Ishikawa (cell line): ENCODE measurements around the gene ENOX1.
A peak's percentile ranks its signal among the peaks of the same experiment; 100 is the strongest.

Experiments used
- CEBPB ChIP-seq: IDR thresholded peaks from 2 replicates; pipeline ENCODE4 v1.6.1; 2012
- CREB1 ChIP-seq: IDR thresholded peaks from 2 replicates; pipeline ENCODE4 v1.6.1; 2012; ENCODE audit warnings: low read depth
- EGR1 ChIP-seq: IDR thresholded peaks from 2 replicates; pipeline ENCODE4 v1.6.1; 2012
- EP300 ChIP-seq: IDR thresholded peaks from 2 replicates; pipeline ENCODE4 v1.6.1; 2012; ENCODE audit warnings: borderline replicate concordance
- FOXM1 ChIP-seq: IDR thresholded peaks from 2 replicates; pipeline ENCODE4 v1.6.1; 2012; ENCODE audit warnings: low read depth, borderline replicate concordance
- MAX ChIP-seq: IDR thresholded peaks from 2 replicates; pipeline ENCODE4 v1.6.1; 2012
- NFIC ChIP-seq: IDR thresholded peaks from 2 replicates; pipeline ENCODE4 v1.6.1; 2012
- RAD21 ChIP-seq: IDR thresholded peaks from 2 replicates; pipeline ENCODE4 v1.6.1; 2012; ENCODE audit warnings: low read depth
- TAF1 ChIP-seq: IDR thresholded peaks from 2 replicates; pipeline ENCODE4 v1.6.1; 2012; ENCODE audit warnings: low read depth, mild to moderate bottlenecking
- TCF12 ChIP-seq: IDR thresholded peaks from 2 replicates; pipeline ENCODE4 v1.6.1; 2012; ENCODE audit warnings: low read depth
- TEAD4 ChIP-seq: IDR thresholded peaks from 2 replicates; pipeline ENCODE4 v1.6.1; 2012
- USF1 ChIP-seq: IDR thresholded peaks from 2 replicates; pipeline ENCODE4 v1.6.1; 2012
- YY1 ChIP-seq: IDR thresholded peaks from 2 replicates; pipeline ENCODE4 v1.6.1; 2012; ENCODE audit warnings: low read depth
- ZBTB7A ChIP-seq: IDR thresholded peaks from 2 replicates; pipeline ENCODE4 v1.6.1; 2012; ENCODE audit warnings: low read depth
- TF ChIP-seq, protein P1 (sequence below): IDR thresholded peaks from 2 replicates; pipeline ENCODE4 v1.6.1; 2012; ENCODE audit warnings: low read depth, mild to moderate bottlenecking

ENOX1 gene

GRCh38 chr13:43580280-43580679, 206.5 kb downstream of the ENOX1 start:
- TF ChIP-seq EGR1 (no peak), TAF1 (no peak), ZBTB7A (no peak), YY1 (no peak), CEBPB (no peak), MAX (no peak), USF1 (no peak)

DNA sequence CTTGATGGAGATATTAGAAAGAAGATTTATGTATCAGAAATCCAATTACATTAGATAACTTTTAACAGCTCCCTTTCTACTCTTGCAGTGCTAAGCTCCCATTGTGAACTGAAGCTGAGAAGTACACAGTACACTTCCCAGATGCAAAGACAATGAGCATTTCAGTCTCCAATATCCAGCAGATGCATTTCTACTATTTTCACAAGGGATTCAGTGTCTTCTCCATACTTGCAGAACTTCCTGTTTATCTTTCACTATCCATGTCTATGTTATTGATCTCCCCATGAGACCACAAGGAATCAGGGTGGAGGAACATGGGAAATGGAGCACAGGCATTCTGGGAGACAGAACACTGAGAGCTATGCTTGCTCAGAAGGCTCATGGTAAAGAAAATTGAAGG, 207.5 kb downstream of the ENOX1 start:
- no peak for TF ChIP-seq EGR1
- TF ChIP-seq, protein P1, sequence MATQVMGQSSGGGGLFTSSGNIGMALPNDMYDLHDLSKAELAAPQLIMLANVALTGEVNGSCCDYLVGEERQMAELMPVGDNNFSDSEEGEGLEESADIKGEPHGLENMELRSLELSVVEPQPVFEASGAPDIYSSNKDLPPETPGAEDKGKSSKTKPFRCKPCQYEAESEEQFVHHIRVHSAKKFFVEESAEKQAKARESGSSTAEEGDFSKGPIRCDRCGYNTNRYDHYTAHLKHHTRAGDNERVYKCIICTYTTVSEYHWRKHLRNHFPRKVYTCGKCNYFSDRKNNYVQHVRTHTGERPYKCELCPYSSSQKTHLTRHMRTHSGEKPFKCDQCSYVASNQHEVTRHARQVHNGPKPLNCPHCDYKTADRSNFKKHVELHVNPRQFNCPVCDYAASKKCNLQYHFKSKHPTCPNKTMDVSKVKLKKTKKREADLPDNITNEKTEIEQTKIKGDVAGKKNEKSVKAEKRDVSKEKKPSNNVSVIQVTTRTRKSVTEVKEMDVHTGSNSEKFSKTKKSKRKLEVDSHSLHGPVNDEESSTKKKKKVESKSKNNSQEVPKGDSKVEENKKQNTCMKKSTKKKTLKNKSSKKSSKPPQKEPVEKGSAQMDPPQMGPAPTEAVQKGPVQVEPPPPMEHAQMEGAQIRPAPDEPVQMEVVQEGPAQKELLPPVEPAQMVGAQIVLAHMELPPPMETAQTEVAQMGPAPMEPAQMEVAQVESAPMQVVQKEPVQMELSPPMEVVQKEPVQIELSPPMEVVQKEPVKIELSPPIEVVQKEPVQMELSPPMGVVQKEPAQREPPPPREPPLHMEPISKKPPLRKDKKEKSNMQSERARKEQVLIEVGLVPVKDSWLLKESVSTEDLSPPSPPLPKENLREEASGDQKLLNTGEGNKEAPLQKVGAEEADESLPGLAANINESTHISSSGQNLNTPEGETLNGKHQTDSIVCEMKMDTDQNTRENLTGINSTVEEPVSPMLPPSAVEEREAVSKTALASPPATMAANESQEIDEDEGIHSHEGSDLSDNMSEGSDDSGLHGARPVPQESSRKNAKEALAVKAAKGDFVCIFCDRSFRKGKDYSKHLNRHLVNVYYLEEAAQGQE, result no peak
- no peak for TF ChIP-seq CREB1
- no peak for TF ChIP-seq CEBPB
- no peak for TF ChIP-seq YY1
- no peak for TF ChIP-seq FOXM1
- TF ChIP-seq TAF1, result no peak
- TF ChIP-seq TCF12, result no peak
- TF ChIP-seq ZBTB7A, result no peak
- TF ChIP-seq TEAD4, result no peak
- TF ChIP-seq EP300, result no peak
- no peak for TF ChIP-seq NFIC
- no peak for TF ChIP-seq RAD21
- TF ChIP-seq USF1, result no peak
- TF ChIP-seq MAX, result no peak

DNA sequence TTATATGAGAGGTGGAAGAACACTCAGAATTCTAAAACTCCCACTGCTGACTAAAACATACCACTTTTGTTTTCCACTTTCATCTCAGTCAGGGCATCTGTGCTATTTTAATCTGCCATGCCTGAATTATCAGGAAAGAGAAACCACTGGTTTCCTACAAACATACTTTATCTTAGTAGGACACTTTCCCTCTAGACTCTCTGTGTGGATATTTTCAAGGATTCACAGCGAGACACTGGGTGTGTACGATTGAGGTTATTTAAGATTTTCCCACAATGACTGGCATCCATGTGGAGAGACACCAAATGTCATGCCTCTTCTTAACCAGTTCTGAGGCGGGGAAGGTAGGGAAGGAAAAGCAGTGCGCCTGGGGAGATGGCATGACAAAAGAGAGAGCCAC, 212.2 kb downstream of the ENOX1 start:
- TF ChIP-seq EGR1, result no peak
- TF ChIP-seq NFIC, result no peak
- TF ChIP-seq RAD21, result no peak
- TF ChIP-seq CEBPB, result no peak
- no peak for TF ChIP-seq TEAD4
- no peak for TF ChIP-seq FOXM1
- TF ChIP-seq EP300, result no peak
- TF ChIP-seq MAX, result no peak
- TF ChIP-seq USF1, result no peak
- TF ChIP-seq ZBTB7A, result no peak
- TF ChIP-seq YY1, result no peak
- no peak for TF ChIP-seq CREB1

DNA sequence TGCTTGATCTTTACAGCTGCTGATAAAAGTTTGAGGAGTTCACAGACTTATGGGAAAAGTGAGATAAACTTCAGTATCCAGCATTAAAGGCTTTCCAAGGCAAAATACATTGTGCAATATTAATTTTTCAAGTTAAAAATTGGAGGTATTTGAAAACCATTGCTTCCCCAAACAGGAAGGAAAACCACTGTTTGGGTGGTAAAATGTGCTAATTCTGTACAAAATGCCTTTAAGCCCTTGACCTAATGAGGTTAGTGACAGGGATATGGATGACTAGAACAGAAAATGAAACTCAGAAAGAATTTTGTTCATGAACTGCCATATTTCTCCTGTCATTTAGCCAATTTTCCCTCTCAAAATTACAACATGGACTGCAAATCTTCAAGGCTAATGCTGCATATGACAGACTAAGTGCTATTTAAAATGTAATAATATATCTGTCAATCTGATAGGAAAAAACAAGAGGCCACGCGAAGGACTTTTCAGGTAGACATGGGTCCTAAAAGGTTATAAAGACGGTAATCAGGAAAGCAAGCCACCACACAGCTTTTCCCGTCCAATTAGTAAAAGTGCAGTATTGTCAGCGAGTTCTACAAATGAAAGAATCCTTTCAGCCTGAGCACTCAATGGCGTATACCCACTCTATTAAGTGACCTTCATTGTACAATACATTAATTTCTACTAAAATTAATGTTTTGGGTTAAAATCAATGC, 212.8 kb downstream of the ENOX1 start:
- TF ChIP-seq MAX, result peak; percentile 10; the same call in 1 of the 2 replicates
- TF ChIP-seq, protein P1, result no peak

DNA sequence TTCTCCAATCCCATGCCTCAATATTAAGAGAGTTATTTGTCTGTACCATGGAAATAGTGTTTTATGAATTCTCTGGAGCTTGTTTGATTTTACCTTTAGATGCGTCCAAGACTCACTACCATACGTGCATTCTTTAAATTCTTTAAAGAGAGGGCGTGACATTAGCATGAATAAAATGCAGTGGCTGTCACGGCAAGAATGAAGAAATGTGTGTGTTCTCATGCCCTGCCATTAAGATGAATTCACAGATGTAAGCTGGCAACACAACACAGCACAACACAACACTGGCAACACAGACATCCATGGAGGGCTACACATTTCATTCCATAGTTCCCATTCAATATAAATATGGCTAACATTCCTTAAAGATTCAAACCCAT, 213.4 kb downstream of the ENOX1 start:
- TF ChIP-seq ZBTB7A (no peak), TEAD4 (peak; percentile 82), USF1 (no peak), MAX (peak; percentile 19; the same call in 1 of the 2 replicates)
